IPS-NIHi11 (cell line): ENCODE data around the gene C10orf53.
"Not testable (repeated sequence)": the region's sequence is repeated elsewhere in the genome, so short reads cannot be mapped to it uniquely, and the experiment has no call there.

Source experiments
- DNase-seq: peaks from one replicate; pipeline ENCODE4 v3.0.0; 2012; ENCODE audit warnings: mixed read lengths, low spot score

C10orf53 gene

DNA sequence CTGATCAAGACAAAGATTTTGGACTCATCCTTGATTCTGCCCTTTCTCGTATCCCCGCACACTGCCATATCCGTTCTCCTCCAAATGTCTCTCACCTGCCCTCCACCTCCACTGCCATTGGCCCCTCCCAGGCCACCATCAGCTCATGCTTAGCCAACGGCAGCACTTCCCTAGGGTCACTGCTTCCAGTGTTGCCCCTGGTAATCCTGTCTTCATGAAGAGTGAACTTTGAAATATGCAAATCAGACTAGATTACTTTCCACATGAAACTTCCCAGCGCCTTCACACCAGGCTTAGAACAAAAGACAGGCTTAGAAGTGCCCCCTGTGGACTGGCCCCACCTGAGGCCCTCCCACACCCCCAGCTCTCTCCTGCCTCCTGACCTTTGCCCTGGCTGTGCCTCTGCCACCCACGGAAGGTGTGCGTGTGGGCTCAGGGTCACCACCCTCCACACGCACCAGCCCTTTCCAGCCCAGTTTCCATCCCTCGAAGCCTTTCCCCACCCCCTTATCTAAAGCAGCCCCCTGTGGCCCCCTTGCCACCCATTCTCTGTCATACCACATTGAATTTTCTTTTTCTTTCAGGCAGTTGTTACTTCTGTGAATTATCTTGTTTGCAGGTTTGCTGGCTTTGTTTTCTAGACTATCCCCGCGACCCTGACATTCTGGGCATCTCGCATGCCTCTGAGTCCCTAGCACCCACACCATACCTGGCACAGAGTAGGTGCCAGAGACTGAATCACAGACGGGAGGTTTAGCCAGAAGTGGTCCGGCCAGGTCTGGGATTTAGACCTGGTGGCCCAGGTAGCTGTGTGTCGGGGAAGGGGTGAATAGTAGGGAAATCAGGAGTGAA is 26.8 kb upstream of the C10orf53 start:
- peak; percentile 9 for DNase-seq

DNA sequence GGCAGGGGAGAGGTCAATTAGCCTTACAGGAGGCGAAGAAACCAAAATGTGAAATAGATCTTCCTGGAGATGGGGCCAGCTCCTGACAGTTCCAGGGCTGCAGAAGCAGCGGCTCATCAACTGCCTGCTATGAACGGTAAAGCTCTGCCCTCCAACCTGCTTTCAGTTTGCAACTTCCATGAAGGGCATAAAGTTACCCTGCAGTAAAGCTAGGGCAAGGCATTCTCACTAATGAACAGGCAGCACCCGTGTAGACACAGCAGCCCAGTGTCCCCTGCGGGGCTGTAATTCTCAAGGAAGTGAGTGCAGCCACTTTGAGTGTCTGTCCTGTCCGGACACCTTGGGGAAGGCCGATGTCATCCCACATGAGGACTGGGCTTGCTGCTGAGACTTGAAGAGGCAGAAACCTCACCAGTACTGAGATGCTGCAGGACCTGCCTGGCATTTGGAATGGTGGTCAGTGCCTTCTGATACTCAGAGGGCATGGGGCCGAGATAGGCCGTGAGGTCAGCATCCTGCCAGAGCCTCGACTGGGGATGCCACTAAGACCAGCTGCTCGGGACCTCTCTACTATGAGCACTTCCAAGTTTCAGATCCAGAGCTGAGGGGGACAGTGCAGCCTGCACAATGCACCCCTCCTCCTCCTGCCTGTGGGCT is 26.1 kb upstream of the C10orf53 start:
- DNase-seq = no peak

DNA sequence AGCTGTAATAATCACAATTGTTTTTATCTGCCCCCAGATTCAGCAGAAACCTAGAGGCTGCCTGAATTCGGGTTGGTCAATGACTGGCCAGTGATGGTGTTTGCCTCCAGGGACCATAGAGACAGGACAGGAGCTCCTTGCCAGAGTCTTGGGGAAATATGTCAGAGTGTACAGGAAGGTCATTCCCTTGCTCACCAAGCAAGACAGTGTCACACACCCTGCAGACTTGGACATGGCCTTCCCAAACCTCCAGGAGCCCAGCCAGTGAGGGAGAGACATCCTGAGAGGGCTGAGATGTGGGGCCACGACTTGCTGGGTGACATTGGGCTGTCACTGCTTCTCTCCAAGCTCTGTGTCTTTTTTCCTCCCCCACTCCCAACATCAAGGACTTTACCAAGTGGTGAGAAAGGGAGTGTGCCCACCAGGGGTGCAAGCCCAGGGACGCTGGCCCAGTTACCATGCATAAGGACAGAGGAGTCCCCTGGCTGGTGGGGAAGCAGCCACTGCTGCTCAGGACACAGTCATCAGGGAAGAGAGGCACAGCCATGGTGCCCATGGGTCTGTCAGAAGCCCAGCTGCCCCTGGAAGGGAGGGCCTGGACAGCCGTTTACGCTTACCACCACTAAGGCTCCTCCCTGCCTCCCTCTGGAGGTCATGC is 25.3 kb upstream of the C10orf53 start:
- DNase-seq = no peak

DNA sequence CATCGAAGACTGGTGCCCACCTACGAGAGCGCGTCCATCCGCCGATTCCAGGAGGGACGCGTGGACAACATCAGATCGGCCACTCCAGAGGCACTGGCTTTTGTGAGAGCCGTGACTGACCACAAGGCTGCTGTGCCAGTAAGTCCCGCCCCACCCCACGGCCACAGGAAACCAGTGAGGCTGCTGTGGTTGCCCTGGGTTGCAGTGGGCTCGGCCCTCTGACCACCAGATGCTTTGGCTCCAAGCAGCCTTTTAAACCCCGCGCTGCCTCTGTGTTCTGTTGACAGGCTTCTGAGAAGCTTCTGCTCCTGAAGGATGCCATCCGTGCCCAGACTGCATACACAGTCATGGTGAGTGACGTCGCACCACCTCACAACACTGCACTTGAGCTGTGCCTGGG is 24.4 kb upstream of the C10orf53 start:
- no peak for DNase-seq

DNA sequence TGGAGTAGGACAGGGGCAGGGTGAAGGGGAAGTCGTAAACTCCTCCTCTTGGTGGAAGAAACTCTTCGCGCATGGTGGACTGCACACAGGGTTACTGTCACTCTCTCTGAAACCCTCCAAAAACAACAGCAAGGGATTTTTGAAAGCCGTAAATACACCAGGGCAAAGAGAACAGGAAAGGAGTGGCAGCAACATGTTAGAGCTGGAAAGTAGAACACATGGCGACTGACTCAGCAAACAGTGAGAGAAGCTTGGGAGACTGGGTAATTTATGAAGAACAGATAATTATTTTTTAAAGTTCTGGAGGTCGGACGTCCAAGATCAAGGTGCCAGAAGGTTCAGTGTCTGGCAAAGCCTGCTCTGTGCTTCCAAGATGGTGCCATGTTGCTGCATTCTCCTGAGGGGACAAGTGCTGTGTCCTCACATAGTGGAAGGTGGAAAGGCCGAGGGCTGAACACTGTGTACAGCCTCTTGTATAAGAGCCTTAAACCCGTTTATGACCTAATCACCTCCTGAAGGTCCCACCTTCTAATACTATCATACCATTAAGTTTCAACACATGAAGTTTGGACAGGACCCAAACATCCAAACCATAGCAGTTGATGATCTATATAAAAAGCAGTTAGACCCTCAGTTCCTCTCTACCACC is 22.5 kb upstream of the C10orf53 start:
- DNase-seq = no peak

DNA sequence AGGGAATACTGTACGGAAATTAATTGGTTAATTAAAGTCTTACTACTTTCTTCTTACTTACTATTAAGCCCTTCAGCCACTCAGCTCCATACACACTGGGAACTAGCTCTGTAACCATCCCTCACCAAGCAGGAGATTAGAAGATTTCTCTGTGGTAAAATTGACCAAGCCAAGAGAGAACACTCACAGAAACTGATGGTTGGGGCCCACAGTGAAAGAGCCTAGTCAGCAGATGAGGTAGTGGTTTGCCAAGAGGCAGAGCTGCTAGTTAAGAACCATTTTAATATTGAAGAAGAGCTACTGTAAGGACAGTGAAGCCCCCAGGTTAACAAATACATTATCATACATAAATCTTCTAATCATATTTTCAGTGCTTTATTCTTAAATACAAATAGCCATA is 21.8 kb upstream of the C10orf53 start:
- DNase-seq = no peak

DNA sequence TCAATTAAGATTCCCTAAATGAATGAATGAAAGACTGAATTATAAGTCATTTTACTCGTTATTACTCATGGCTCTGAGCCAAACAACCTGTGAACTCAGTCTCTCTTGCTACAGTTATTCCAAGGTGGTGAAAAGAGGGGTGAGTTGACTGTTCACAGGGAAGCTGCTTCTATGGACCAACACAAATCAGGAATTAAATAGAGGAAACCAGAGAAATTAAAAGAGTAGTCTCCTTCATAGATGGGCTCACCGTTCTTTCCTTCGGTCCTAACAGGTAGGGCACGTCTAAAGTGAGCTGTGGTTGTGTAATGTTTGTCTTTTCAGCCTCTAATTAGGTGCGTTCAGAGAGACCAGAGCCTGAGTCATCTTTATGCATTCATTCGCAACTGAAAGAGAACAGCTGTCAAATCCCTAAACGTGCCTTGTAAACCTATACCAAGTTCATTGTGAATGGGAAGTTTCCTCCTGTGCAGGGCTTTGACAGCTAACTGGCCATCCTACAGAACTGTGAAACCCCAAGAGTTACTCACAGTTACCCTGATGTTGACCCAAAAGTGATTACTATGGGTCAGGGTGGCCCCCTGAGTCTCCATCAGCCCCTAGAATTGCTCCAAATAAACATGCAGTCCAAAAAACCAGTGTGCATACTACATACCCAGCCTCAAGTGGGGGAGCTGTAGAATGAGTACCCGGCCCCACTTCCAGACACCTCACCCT is 18.2 kb upstream of the C10orf53 start:
- no peak for DNase-seq

DNA sequence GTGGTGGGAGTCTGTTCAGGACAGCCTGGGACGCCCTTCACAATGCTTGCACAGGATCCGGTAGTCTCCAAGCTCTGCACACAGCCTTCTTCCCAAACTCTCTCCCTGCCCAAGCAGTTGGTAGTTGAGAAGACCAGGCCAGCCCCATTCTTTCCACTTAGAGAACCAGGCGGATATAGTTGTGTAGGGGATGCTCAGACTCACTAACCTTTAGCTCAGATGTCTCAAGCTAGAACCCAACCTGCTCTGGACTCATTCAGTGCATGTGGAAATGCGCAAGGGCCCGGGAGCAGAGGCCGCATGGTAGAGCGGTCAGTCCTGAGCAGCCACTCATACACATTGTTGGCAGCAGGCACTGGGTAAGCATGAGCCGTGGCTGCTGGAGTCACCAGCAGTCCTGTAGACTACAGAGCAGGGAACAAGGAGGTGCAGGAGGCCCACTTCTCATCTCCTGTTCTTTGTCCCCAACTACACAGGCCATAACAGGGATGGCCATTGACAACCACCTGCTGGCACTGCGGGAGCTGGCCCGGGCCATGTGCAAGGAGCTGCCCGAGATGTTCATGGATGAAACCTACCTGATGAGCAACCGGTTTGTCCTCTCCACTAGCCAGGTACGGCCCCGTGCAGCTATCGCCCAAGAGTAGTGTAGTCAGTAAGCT is 17.2 kb upstream of the C10orf53 start:
- no peak for DNase-seq

DNA sequence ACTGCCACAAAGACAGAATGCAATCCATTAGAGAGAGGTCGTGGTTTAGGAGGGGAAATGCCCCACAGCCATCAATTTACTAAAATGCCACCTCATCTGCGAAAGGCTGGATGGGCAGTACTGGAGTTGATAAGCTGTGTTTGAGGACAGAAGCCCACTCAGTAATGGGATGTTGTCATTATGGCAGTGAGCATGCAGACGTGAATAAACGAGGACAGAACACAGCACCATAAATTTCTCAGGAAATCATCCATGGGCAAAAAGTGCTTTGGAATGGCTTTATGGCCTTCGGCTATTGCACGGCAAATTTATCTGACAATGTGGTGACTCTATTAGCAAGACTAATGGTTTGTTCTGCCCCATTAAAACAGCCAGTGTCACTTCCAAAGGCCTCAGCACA is 15.9 kb upstream of the C10orf53 start:
- no peak for DNase-seq

DNA sequence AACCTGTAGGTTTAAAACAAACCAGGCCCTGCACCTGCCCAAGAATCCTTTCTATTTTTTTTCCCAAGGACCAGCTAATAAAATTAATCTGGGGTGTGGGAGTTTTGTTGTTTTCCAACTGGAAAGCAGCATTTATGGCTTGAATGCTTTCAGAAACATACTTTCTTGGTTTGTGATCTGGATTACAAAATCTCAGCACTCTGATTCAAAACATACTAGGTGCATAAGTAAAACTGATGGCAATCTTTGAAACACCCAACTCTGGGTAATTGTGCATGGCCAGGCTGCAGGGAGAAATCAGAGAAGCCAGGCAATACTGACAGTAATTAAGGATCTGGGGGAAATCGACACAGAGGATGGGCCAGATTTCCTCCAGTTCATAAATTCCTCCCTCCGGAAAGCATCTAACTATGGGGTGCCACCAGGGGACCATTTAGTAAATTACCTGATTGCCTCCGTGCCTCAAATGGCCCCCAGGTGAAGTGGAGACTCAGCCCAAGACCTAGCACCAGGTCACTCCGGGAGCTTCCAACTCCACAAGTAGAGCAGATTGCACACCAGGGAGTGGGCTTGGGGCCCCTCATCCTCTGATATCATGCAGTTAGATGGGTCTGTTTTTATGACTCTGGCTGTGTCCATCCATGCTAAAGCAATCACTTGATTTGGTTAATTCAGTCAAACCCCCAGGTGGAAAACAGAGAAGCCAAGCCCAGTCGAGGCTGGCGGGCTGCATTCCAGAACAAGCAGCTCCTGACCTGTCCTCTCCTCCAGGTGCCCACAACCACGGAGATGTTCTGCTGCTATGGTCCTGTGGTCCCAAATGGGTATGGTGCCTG is 15.2 kb upstream of the C10orf53 start:
- DNase-seq = no peak

DNA sequence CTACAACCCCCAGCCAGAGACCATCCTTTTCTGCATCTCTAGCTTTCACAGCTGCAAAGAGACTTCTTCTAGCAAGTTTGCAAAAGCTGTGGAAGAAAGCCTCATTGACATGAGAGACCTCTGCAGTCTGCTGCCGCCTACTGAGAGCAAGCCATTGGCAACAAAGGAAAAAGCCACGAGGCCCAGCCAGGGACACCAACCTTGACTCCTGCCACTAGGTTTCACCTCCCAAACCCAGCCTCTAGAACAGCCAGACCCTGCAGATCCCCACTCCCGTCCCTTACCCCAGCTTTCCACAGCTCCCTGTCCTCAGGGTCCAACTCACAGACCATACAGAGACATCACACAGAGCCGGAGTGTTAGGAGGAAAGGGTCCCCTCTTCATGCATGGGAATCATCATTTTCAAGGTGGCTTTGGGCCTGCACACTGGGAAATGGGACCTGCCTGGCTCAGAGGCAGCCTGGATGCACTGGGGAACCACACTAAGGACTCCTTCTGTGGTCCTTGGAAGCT is 14.6 kb upstream of the C10orf53 start:
- DNase-seq = no peak

DNA sequence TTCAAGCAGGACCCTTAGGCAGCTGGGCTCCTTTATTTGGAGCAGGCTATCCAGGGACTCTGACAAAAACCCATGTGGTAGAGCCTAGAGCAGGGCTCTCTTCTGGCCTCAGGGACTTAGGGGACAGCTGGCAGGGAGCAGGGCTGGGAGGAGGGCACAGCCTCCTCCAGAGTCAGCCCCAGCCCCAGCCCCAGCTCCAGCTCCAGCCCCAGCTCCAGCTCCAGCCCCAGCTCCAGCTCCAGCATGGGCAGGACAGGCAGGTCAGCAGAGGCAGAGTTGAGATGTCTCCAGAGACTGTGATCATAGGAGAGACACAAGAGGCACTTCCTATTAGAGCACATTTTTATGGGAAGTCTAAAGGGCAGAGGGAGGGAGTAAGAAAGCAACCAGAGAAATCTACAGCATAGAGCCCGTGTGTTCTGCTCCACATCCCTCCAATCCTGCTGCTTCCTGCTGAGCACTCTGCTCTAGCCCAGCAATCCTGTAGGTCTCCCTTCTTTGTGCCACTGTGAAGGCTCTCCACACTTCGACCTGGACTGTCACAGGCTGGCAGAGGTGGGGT is 13.3 kb upstream of the C10orf53 start:
- DNase-seq = no peak

DNA sequence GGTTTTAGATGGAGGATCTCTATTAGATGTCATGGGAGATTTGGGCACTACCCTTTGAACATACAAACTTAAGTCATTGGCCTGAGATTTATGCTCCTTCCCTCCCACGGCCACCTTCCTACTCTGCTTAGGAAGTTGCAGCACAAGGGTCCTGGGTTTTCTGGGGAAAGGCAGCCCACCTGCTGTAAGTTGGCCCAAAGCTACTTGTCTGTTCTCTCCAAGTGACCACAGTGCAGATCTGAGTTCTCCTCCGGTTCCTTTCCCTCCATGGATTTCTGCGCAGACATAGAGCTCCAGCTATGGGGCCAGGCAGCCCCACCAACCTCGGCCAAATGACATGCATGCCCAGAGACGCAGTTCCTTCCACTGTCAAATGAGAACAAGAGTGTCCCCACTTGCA is 12.8 kb upstream of the C10orf53 start:
- no peak for DNase-seq

DNA sequence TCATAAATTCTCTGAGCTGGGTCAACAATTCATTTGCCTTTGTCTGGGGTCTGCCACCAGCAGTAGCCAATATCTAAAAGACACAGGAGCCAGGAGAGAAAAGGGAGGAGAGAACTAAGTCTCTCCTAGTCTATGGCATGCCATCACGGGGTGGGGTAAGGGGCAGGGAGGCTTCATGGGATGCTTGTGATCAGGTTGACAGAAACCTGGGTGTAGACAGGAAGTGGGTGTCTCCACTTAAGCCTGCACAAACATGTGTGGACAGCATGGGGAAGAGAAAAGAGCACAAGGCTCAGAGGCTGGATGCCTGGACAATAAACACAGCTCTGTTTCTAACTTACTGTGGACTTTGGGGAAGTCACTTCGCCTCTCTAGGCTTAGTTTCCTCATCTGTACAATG is 11.5 kb upstream of the C10orf53 start:
- no peak for DNase-seq

DNA sequence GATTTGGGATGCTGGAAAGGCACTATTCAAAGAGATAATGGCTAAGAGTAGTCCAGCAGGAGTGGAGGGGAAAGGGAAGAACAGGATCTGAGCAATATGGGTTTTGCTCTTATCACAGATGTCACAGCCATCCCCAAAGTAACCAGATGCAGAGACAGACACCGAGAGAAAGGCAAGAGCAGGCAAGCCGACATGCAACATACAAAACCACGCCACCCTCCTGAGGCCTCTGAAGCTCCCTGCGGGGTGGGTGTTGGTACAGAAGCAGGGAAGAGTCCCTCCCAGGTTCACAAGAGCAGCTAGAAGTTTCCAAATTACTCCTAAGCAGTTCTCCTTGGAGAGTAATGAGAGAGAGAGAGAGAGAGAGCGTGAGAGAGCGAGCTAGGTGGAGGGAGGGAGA is 10.8 kb upstream of the C10orf53 start:
- no peak for DNase-seq

DNA sequence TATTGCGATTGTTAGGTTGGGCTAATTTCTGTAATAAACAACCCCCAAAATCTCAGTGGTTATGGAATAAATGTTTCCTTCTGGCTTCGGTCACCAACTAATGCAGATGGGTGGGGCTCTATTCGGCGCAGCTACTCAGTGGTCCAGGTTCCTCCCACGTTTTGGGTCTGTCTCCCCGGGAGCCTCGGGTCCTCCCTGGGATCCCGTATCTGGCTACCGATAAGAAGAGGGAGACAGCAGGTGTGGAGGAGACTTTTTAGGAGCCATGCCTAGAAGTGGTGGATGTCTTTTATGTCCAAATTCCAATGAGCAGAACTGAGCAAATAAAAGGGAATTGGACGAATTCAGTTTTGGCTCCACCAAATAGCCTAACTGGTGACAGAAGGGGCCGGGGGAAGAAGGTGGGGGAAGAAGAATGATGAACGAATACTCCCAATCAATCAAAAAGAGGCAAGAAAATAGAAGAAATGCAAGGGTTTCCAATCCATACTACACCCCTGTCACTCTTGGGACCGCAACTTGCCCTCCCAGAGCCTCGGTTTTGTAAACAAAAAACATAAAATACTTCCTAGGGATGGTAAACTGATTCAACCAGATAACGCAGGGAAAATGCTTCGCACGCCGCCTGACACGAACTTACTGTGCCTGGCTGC is 498 bp upstream of the C10orf53 start:
- DNase-seq = no peak

DNA sequence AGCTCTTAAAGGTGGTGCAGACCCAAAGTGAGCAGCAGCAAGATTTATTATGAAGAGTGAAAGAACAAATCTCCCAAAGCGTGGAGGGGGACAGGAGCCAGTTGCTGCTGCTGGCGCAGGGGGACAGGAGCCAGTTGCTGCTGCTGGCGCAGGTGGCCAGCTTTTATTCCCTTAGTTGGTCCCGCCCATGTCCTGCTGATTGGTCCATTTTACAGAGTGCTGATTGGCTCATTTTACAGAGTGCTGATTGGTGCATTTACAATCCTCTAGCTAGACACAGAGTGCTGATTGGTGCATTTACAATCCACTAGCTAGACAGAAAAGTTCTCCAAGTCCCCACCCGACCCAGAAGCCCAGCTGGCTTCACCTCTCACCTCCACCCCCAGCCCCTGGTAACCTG is 3.0 kb downstream of the C10orf53 start:
- not testable (repeated sequence) for DNase-seq

DNA sequence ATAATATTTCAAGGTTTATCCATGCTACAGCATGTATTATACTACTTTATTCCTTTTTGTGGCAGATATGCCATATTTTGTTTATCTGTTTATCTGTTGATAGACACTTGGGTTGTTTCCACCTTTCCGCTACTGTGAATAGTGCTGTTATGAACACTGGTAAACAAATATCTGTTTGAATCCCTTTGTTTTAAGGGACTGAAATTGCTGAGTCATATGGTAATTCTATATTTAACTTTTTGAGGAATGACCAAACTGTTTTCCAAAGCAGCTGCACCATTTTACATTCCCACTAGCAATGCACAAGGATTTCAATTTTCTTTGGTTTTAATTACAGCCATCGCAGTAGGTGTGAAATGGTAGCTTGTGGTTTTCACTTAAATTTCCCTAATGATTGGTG is 3.4 kb downstream of the C10orf53 start:
- DNase-seq = no peak

DNA sequence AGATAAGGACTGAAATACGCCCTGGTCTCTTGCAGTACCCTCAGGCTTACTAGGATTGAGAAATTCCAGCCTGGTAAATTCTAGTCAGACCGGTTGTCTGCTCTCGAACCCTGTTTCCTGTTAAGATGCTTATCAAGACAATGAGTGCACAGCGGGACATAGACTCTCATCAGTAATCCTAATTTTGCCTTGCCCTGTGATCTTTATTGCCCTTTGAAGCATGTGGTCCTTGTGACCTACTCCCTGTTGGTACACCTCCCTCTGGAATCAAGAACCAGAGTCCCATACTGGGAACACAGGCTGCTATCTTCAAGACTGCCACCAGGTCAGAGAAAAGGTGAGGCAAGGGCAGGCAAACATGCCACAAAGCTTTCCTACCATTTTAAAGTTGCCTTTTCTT is 7.2 kb downstream of the C10orf53 start:
- no peak for DNase-seq
